Measurements from ENCODE around the gene DEPP1. TPM values are rescaled to one million over a fixed set of nuclear protein-coding genes. Genes with fewer than 3 reads are reported as not detected.
"Not testable (repeated sequence)": the region's sequence is repeated elsewhere in the genome, so short reads cannot be mapped to it uniquely, and the experiment has no call there.

DEPP1 gene
- total RNA-seq: 1 to 10 TPM in 1 of 5 experiments, under 1 TPM in 3, not detected in 1; 0.24 to 4.0 (median 0.61) TPM
- under 1 TPM; 0.41 to 0.67 TPM for polyA plus RNA-seq
- 2.0 reads per million, percentile 9 among the genes with 10 or more reads in this experiment for total RNA-seq

GRCh38 chr10:44978570-44979280 lies at the start of gene DEPP1:
TSS of gene DEPP1 (minus strand) at chr10:44978809. CDS start at chr10:44978030, 779 bp downstream.
- Histone ChIP-seq H3K4me3 (ENCODE audit: low read length) (no peak within 1 kb of the TSS), H3K36me3 (ENCODE audit: control insufficient read depth in 2 of 3, insufficient read depth in 3 of 3, low read length in 3 of 3) (no peaks in the 10 kb centered on the region), H3K9me3 (ENCODE audit: control insufficient read depth in 2 of 3, low read length in 3 of 3) (no peaks in the 10 kb centered on the region), H3K4me1 (ENCODE audit: control insufficient read depth in 2 of 2, insufficient read depth in 2 of 2, low read length in 2 of 2) (peaks cover 9 to 10% of the 10 kb centered on the region in 2 donors), H3K27me3 (ENCODE audit: control insufficient read depth in 2 of 2, insufficient read depth in 2 of 2, low read length in 2 of 2) (no peaks in the 10 kb centered on the region), H3K27ac (ENCODE audit: low read depth, low read length) (no peak within 1 kb of the TSS)
- Mint-ChIP-seq H3K36me3 (no peaks in the 10 kb centered on the region), H3K9me3 (no peaks in the 10 kb centered on the region), H3K4me3 (peak within 1 kb of the TSS in 7 of 10 donors; percentile 12 to 86 (median 53)), H3K4me1 (peaks cover 0 to 47% (median 22%) of the 10 kb centered on the region in 7 donors), H3K27ac (peak within 1 kb of the TSS in 6 of 9 donors; percentile 56 to 80 (median 72)), H3K27me3 (no peaks in the 10 kb centered on the region)
- CTCF ChIA-PET: interaction anchor here (1.1 kb wide), 1 partner anchor 46 kb away, joined by 5 read pairs; no protein-coding TSS in a partner anchor
- DNase-seq (peak in 6 of 9 donors; percentile 17 to 59 (median 22)), ATAC-seq (no peak)
- intact Hi-C loops (cut with micrococcal nuclease): no loop called here
- POLR2A ChIA-PET: interaction anchor here (1.6 kb wide), 1 partner anchor 46 kb away, joined by 4 read pairs; no protein-coding TSS in a partner anchor

GRCh38 chr10:45023426-45023825 lies 44.8 kb upstream of the DEPP1 start:
- Mint-ChIP-seq H3K4me1 (peaks cover 0 to 2% (median 0%) of the 10 kb centered on the region in 7 donors), H3K36me3 (peaks cover 0 to 9% (median 5%) of the 10 kb centered on the region in 5 donors), H3K4me3 (no peak overlapping the region), H3K9me3 (peaks cover 5 to 27% (median 10%) of the 10 kb centered on the region in 11 donors), H3K27me3 (peaks cover 0 to 12% (median 5%) of the 10 kb centered on the region in 5 donors), H3K27ac (no peak overlapping the region)
- DNase-seq (no peak), ATAC-seq (no peak)
- H3K36me3 ChIP-seq (ENCODE audit: control insufficient read depth in 2 of 3, insufficient read depth in 3 of 3, low read length in 3 of 3): no peaks in the 10 kb centered on the region
- H3K4me1 ChIP-seq (ENCODE audit: control insufficient read depth in 2 of 2, insufficient read depth in 2 of 2, low read length in 2 of 2): no peaks in the 10 kb centered on the region
- intact Hi-C loops (cut with micrococcal nuclease): no loop called here
- POLR2A ChIA-PET: no interaction called here
- no peak overlapping the region for H3K4me3 ChIP-seq (ENCODE audit: low read length)
- H3K9me3 ChIP-seq (ENCODE audit: control insufficient read depth in 2 of 3, low read length in 3 of 3): no peaks in the 10 kb centered on the region
- H3K27ac ChIP-seq (ENCODE audit: low read depth, low read length): no peak overlapping the region
- CTCF ChIA-PET: no interaction called here
- no peaks in the 10 kb centered on the region for H3K27me3 ChIP-seq (ENCODE audit: control insufficient read depth in 2 of 2, insufficient read depth in 2 of 2, low read length in 2 of 2)

GRCh38 chr10:45015590-45015989 lies 37.0 kb upstream of the DEPP1 start:
- Mint-ChIP-seq H3K4me1 (no peaks in the 10 kb centered on the region), H3K27ac (no peak overlapping the region), H3K36me3 (peaks cover 0 to 4% (median 4%) of the 10 kb centered on the region in 5 donors), H3K9me3 (peaks cover 0 to 3% (median 0%) of the 10 kb centered on the region in 11 donors), H3K27me3 (peaks cover 0 to 24% (median 0%) of the 10 kb centered on the region in 5 donors), H3K4me3 (no peak overlapping the region)
- Histone ChIP-seq H3K4me1 (ENCODE audit: control insufficient read depth in 2 of 2, insufficient read depth in 2 of 2, low read length in 2 of 2) (no peaks in the 10 kb centered on the region), H3K36me3 (ENCODE audit: control insufficient read depth in 2 of 3, insufficient read depth in 3 of 3, low read length in 3 of 3) (no peaks in the 10 kb centered on the region), H3K4me3 (ENCODE audit: low read length) (no peak overlapping the region), H3K27me3 (ENCODE audit: control insufficient read depth in 2 of 2, insufficient read depth in 2 of 2, low read length in 2 of 2) (no peaks in the 10 kb centered on the region), H3K27ac (ENCODE audit: low read depth, low read length) (no peak overlapping the region), H3K9me3 (ENCODE audit: control insufficient read depth in 2 of 3, low read length in 3 of 3) (no peaks in the 10 kb centered on the region)
- DNase-seq (no peak), ATAC-seq (no peak)
- POLR2A ChIA-PET: no interaction called here
- intact Hi-C loops (cut with micrococcal nuclease): no loop called here
- CTCF ChIA-PET: no interaction called here

GRCh38 chr10:45014557-45014956 lies 35.9 kb upstream of the DEPP1 start:
- DNase-seq; ATAC-seq; CTCF ChIA-PET; H3K4me1 Mint-ChIP-seq; H3K27ac ChIP-seq (ENCODE audit: low read depth, low read length); intact Hi-C loops (cut with micrococcal nuclease); H3K9me3 Mint-ChIP-seq; H3K4me3 Mint-ChIP-seq; H3K36me3 ChIP-seq (ENCODE audit: control insufficient read depth in 2 of 3, insufficient read depth in 3 of 3, low read length in 3 of 3); H3K36me3 Mint-ChIP-seq; POLR2A ChIA-PET; H3K27me3 ChIP-seq (ENCODE audit: control insufficient read depth in 2 of 2, insufficient read depth in 2 of 2, low read length in 2 of 2); H3K4me3 ChIP-seq (ENCODE audit: low read length); H3K9me3 ChIP-seq (ENCODE audit: control insufficient read depth in 2 of 3, low read length in 3 of 3); H3K4me1 ChIP-seq (ENCODE audit: control insufficient read depth in 2 of 2, insufficient read depth in 2 of 2, low read length in 2 of 2); H3K27ac Mint-ChIP-seq: not testable (repeated sequence)
- peaks cover 0 to 24% (median 0%) of the 10 kb centered on the region in 5 donors for H3K27me3 Mint-ChIP-seq

GRCh38 chr10:45008524-45009161 lies 30.0 kb upstream of the DEPP1 start:
- ChIA-PET CTCF (interaction anchor here (2.0 kb wide), 1 partner anchor 13 kb away, joined by 5 read pairs; no protein-coding TSS in a partner anchor), POLR2A (interaction anchor here (0.9 kb wide), 1 partner anchor 13 kb away, joined by 4 read pairs; no protein-coding TSS in a partner anchor)
- Mint-ChIP-seq H3K4me3 (no peak overlapping the region), H3K4me1 (peaks cover 0 to 7% (median 3%) of the 10 kb centered on the region in 7 donors), H3K27me3 (peaks cover 0 to 8% (median 0%) of the 10 kb centered on the region in 5 donors), H3K36me3 (peaks cover 4 to 26% (median 25%) of the 10 kb centered on the region in 5 donors), H3K9me3 (peaks cover 0 to 36% (median 11%) of the 10 kb centered on the region in 11 donors), H3K27ac (no peak overlapping the region)
- Histone ChIP-seq H3K27ac (ENCODE audit: low read depth, low read length) (no peak overlapping the region), H3K4me1 (ENCODE audit: control insufficient read depth in 2 of 2, insufficient read depth in 2 of 2, low read length in 2 of 2) (no peaks in the 10 kb centered on the region), H3K4me3 (ENCODE audit: low read length) (no peak overlapping the region), H3K9me3 (ENCODE audit: control insufficient read depth in 2 of 3, low read length in 3 of 3) (peaks cover 0 to 20% (median 2%) of the 10 kb centered on the region in 3 experiments), H3K27me3 (ENCODE audit: control insufficient read depth in 2 of 2, insufficient read depth in 2 of 2, low read length in 2 of 2) (no peaks in the 10 kb centered on the region), H3K36me3 (ENCODE audit: control insufficient read depth in 2 of 3, insufficient read depth in 3 of 3, low read length in 3 of 3) (peaks cover 0 to 12% (median 2%) of the 10 kb centered on the region in 3 experiments)
- intact Hi-C loops (cut with micrococcal nuclease): loop anchor here (2.0 to 10.0 kb wide), 5 partner anchors 226 to 666 kb away; partner anchors contain the start of gene ZFAND4 (in 1 of the 2)
- DNase-seq (peak in 7 of 9 donors; percentile 33 to 68 (median 56)), ATAC-seq (peak; percentile 91)

GRCh38 chr10:45006276-45007030 lies 27.8 kb upstream of the DEPP1 start:
- Mint-ChIP-seq H3K27me3 (peaks cover 0 to 2% (median 0%) of the 10 kb centered on the region in 5 donors), H3K9me3 (peaks cover 0 to 53% (median 19%) of the 10 kb centered on the region in 11 donors), H3K36me3 (peaks cover 11 to 40% (median 38%) of the 10 kb centered on the region in 5 donors), H3K4me3 (no peak overlapping the region), H3K27ac (no peak overlapping the region), H3K4me1 (peaks cover 5 to 24% (median 19%) of the 10 kb centered on the region in 7 donors)
- ChIA-PET CTCF (no interaction called here), POLR2A (no interaction called here)
- H3K9me3 ChIP-seq (ENCODE audit: control insufficient read depth in 2 of 3, low read length in 3 of 3): peaks cover 0 to 26% (median 8%) of the 10 kb centered on the region in 3 experiments
- DNase-seq (no peak), ATAC-seq (no peak)
- intact Hi-C loops (cut with micrococcal nuclease): loop anchor here (5.0 to 10.0 kb wide), 3 partner anchors 231 to 668 kb away; partner anchors contain the start of gene ZFAND4 (in 1 of the 2)
- H3K27ac ChIP-seq (ENCODE audit: low read depth, low read length): no peak overlapping the region
- H3K4me1 ChIP-seq (ENCODE audit: control insufficient read depth in 2 of 2, insufficient read depth in 2 of 2, low read length in 2 of 2): peaks cover 6 to 8% of the 10 kb centered on the region in 2 donors
- H3K4me3 ChIP-seq (ENCODE audit: low read length): no peak overlapping the region
- no peaks in the 10 kb centered on the region for H3K27me3 ChIP-seq (ENCODE audit: control insufficient read depth in 2 of 2, insufficient read depth in 2 of 2, low read length in 2 of 2)
- H3K36me3 ChIP-seq (ENCODE audit: control insufficient read depth in 2 of 3, insufficient read depth in 3 of 3, low read length in 3 of 3): peaks cover 0 to 18% (median 4%) of the 10 kb centered on the region in 3 experiments
